Uterus (tissue), 2 donors: ENCODE measurements around the gene SAXO1.

ENCODE experiments used
- CTCF ChIP-seq, 4 experiments: fragments of 200-600 bp in 2 of 4; fragments of 450-650 bp in 2 of 4; sonication (generic) in 2 of 4; IDR thresholded peaks; one replicate each; pipeline ENCODE4 v1.5.1; 2016 to 2019; ENCODE audit warnings: antibody characterized with exemption in 4 of 4, mild to moderate bottlenecking in 2 of 4, moderate library complexity in 1 of 4
- POLR2A ChIP-seq, 2 donors: fragments of 450-650 bp; IDR thresholded peaks; one replicate each; pipeline ENCODE4 v1.6.1; 2016; ENCODE audit warnings: antibody characterized with exemption in 2 of 2, mild to moderate bottlenecking in 1 of 2, moderate library complexity in 1 of 2

GRCh38 chr9:19049917-19050636, 17.1 kb upstream of the SAXO1 start:
- no peak for TF ChIP-seq CTCF (IDR thresholded peaks at IDR 0.05)
- no peak for TF ChIP-seq POLR2A (IDR thresholded peaks at IDR 0.05)
